Choroid plexus epithelial cell (primary cell): Measurements from ENCODE around the gene ZNRD2.

Experiments used
- DNase-seq: peaks from one replicate; pipeline ENCODE4 v3.0.0-alpha.2; 2010; ENCODE audit warnings: low read depth
- H3K4me3 ChIP-seq: 2 replicates; pipeline ENCODE4 v1.5.1; 2011; ENCODE audit warnings: low read depth, mild to moderate bottlenecking, control low read depth, low read length, moderate library complexity
- CTCF ChIP-seq: conservative IDR thresholded peaks from 2 replicates; pipeline ENCODE4 v1.5.1; 2011; ENCODE audit warnings: low read depth, mild to moderate bottlenecking, control low read depth, inconsistent platforms, low read length, moderate library complexity

The ZNRD2 gene

GRCh38 chr11:65576232-65576866 is 6.1 kb downstream of the ZNRD2 start:
- TF ChIP-seq CTCF: no peak
- H3K4me3 ChIP-seq: peak overlapping the region; percentile 60
- DNase-seq: no peak

- DNase-seq: no peak
- TF ChIP-seq CTCF: no peak
- H3K4me3 ChIP-seq: peak overlapping the region; percentile 60
Measured at GRCh38 chr11:65576867-65577755, 6.8 kb downstream of the ZNRD2 start.

- no peak overlapping the region for H3K4me3 ChIP-seq
- no peak for DNase-seq
- TF ChIP-seq CTCF: no peak
Measured at GRCh38 chr11:65577756-65578109, 7.5 kb downstream of the ZNRD2 start.

GRCh38 chr11:65578134-65578533 is 7.9 kb downstream of the ZNRD2 start:
- no peak for TF ChIP-seq CTCF
- no peak for DNase-seq
- no peak overlapping the region for H3K4me3 ChIP-seq

GRCh38 chr11:65578667-65579066 is 8.4 kb downstream of the ZNRD2 start:
- TF ChIP-seq CTCF: no peak
- DNase-seq: no peak
- no peak overlapping the region for H3K4me3 ChIP-seq

- no peak for DNase-seq
- H3K4me3 ChIP-seq: no peak overlapping the region
- TF ChIP-seq CTCF: no peak
Measured at GRCh38 chr11:65579291-65579690, 9.0 kb downstream of the ZNRD2 start.
